Colonic mucosa (tissue), 4 donors: ENCODE data around the gene GSTT2B. TPM values are rescaled to one million over a fixed set of nuclear protein-coding genes. Genes with fewer than 3 reads are reported as not detected.
"Not testable (repeated sequence)": the region's sequence is repeated elsewhere in the genome, so short reads cannot be mapped to it uniquely, and the experiment has no call there.

Experiments
- DNase-seq: peaks from one replicate; pipeline ENCODE4 v3.0.0-alpha.2; 2020
- H3K27ac ChIP-seq: fragments of 200-600 bp; one replicate; pipeline ENCODE4 v1.8.0; 2021
- H3K27me3 ChIP-seq: fragments of 200-600 bp; one replicate; pipeline ENCODE4 v1.8.0; 2021
- H3K36me3 ChIP-seq: fragments of 200-600 bp; one replicate; pipeline ENCODE4 v1.8.0; 2021
- H3K4me1 ChIP-seq: fragments of 200-600 bp; one replicate; pipeline ENCODE4 v1.8.0; 2021; ENCODE audit warnings: mild to moderate bottlenecking
- H3K4me3 ChIP-seq: fragments of 200-600 bp; one replicate; pipeline ENCODE4 v1.8.0; 2021
- H3K9ac ChIP-seq, 2 donors: one replicate each; pipeline ENCODE4 v1.7.0; 2013; ENCODE audit warnings: control low read depth in 2 of 2, low read depth in 2 of 2, low read length in 2 of 2
- H3K9me3 ChIP-seq: fragments of 200-600 bp; one replicate; pipeline ENCODE4 v1.8.0; 2021
- intact Hi-C: fragments of 100-400 bp; cut with DNase I; formaldehyde crosslinking; loops from one replicate; pipeline ENCODE4 v1.14.1; 2022
- total RNA-seq, 2 donors: library from RNA; stranded (reverse); fragmentation: NEBNext Ultra II Directional in 1 of 2; extraction: Animal tissue kit (Norgen Biotek cat#: 25700) in 1 of 2; gene quantifications; one replicate each; pipeline ENCODE4 v1.2.1, GENCODE V29; 2021
- TF ChIP-seq, protein P1 (sequence below): fragments of 200-600 bp; IDR thresholded peaks from one replicate; pipeline ENCODE4 v1.8.0; 2022; ENCODE audit warnings: antibody characterized with exemption, mild to moderate bottlenecking
- donor health status: healthy.
- donor health status: DM: no; HTN: no; CAD: no.
- donor health status: DM: no; HTN: no; CAD: no.

GSTT2B gene
- total RNA-seq, 2 donors from 2014 or later: 2.7 to 3.4 TPM

DNA sequence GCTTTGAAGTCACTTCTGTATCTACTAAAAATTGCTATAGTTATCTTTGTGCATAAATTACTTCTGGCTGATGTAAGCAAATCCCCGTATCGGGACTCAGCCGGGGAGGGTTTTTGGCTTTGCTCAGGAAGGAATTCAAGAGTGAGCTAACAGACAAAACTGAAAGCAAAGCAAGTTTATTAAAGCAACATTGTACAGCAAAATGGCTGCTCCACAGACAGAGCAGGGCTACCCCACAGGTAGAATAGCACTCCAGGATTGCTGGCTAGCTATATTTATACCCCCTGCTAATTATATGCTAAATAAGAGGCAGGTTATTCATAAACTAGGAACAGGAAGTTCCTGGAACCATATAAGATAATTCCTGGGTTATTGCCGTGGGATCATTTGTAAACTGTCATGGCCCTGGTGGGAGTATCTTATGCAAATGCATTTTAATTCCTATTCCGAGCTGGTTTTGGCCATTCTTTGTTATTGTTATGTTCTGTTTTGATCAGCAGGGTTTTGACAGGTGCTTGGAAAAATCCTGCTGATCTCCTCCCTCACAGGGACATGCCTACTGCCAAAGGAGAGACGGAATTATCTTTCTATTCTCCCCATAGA is 51.6 kb downstream of the GSTT2B start:
- intact Hi-C loops: no loop called here
- H3K9ac ChIP-seq: peak overlapping the region in 1 of 2 donors; percentile 15
- TF ChIP-seq, protein P1, sequence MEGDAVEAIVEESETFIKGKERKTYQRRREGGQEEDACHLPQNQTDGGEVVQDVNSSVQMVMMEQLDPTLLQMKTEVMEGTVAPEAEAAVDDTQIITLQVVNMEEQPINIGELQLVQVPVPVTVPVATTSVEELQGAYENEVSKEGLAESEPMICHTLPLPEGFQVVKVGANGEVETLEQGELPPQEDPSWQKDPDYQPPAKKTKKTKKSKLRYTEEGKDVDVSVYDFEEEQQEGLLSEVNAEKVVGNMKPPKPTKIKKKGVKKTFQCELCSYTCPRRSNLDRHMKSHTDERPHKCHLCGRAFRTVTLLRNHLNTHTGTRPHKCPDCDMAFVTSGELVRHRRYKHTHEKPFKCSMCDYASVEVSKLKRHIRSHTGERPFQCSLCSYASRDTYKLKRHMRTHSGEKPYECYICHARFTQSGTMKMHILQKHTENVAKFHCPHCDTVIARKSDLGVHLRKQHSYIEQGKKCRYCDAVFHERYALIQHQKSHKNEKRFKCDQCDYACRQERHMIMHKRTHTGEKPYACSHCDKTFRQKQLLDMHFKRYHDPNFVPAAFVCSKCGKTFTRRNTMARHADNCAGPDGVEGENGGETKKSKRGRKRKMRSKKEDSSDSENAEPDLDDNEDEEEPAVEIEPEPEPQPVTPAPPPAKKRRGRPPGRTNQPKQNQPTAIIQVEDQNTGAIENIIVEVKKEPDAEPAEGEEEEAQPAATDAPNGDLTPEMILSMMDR: no peak
- DNase-seq: no peak
- no peak overlapping the region for H3K4me3 ChIP-seq
- H3K27me3 ChIP-seq: no peaks in the 10 kb centered on the region
- H3K4me1 ChIP-seq: no peaks in the 10 kb centered on the region
- H3K27ac ChIP-seq: no peak overlapping the region
- H3K9me3 ChIP-seq: no peaks in the 10 kb centered on the region
- H3K36me3 ChIP-seq: no peaks in the 10 kb centered on the region

DNA sequence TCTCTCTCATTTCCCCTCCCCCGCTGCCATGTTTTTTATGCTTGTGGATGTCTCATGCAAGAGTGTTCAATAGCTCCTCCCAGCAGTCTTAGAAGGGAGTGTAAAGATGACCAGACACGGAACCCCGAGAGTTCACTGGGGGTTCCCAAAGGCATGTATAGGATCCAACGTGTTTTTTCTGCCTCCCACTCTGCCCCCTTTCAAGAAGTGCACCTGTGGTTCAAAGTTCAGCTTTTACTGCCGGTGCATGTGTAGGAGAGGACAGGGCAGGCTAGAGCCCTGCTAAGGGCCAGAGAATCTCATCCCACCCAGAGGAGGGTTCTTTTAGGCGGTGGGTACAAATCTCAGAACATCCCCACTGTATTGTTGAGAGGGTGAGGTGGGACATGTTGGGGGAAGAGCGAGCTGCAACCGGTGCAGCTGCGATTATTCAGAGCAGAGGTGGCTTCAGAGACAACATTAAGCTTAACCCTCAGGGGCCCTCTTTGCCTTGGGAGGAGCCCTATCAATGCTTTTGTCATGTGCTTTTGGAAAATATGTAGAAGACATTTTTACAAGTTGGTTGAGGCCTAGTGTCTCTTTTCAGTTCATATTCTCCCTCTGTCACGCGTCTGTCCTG is 52.3 kb downstream of the GSTT2B start:
- intact Hi-C loops: no loop called here
- DNase-seq: peak; percentile 41
- Histone ChIP-seq H3K36me3 (no peaks in the 10 kb centered on the region), H3K9ac (peak overlapping the region in 1 of 2 donors; percentile 15), H3K27me3 (no peaks in the 10 kb centered on the region), H3K9me3 (no peaks in the 10 kb centered on the region), H3K27ac (no peak overlapping the region), H3K4me1 (no peaks in the 10 kb centered on the region), H3K4me3 (no peak overlapping the region)
- TF ChIP-seq, protein P1: no peak

DNA sequence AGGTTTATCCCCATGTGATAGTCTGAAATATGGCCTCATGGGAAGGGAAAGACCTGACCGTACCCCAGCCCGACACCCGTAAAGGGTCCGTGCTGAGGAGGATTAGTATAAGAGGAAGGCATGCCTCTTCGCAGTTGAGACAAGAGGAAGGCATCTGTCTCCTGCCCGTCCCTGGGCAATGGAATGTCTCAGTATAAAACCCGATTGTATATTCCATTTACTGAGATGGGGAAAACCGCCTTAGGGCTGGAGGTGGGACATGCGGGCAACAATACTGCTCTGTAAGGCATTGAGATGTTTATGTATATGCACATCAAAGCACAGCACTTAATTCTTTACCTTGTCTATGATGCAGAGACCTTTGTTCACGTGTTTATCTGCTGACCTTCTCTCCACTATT is 53.6 kb downstream of the GSTT2B start:
- H3K9ac ChIP-seq, H3K9me3 ChIP-seq, H3K36me3 ChIP-seq, H3K27ac ChIP-seq, H3K4me3 ChIP-seq, intact Hi-C loops, DNase-seq, H3K4me1 ChIP-seq, H3K27me3 ChIP-seq: not testable (repeated sequence)

Other genes with a start within 250 kb of the GSTT2B start
- 1 to 10 TPM; 2.8 to 3.5 TPM for gene ZNF70, start 210.1 kb downstream of the GSTT2B start, total RNA-seq
- 1 to 10 TPM; 1.2 to 1.9 TPM for gene VPREB3, start 206.8 kb downstream of the GSTT2B start, total RNA-seq
- not detected for gene C22orf15, start 198.2 kb downstream of the GSTT2B start, total RNA-seq
- gene CHCHD10, start 193.2 kb downstream of the GSTT2B start, total RNA-seq: 100 to 1,000 TPM; 420 to 719 TPM
- gene MMP11, start 188.3 kb downstream of the GSTT2B start, total RNA-seq: 1 to 10 TPM; 2.3 to 4.5 TPM
- gene SMARCB1, start 174.2 kb downstream of the GSTT2B start, total RNA-seq: 10 to 100 TPM; 77.8 to 96.0 TPM
- gene DERL3, start 122.2 kb downstream of the GSTT2B start, total RNA-seq: 10 to 100 TPM in 1 of 2 donors, 1 to 10 TPM in 1; 9.1 to 20.2 TPM
- 1 to 10 TPM; 8.3 to 9.6 TPM for gene SLC2A11, start 103.3 kb downstream of the GSTT2B start, total RNA-seq
- 100 to 1,000 TPM; 621 to 869 TPM for gene MIF, start 66.8 kb downstream of the GSTT2B start, total RNA-seq
- gene DDTL, start 5.7 kb upstream of the GSTT2B start, total RNA-seq: 1 to 10 TPM; 3.0 to 4.7 TPM
- 100 to 1,000 TPM; 291 to 328 TPM for gene DDT, start 13.2 kb upstream of the GSTT2B start, total RNA-seq
- not detected for gene GSTT2, start 18.9 kb upstream of the GSTT2B start, total RNA-seq
- gene GSTT4, start 44.3 kb upstream of the GSTT2B start, total RNA-seq: not detected
- 10 to 100 TPM; 46.3 to 85.2 TPM for gene CABIN1, start 50.1 kb upstream of the GSTT2B start, total RNA-seq
- gene SUSD2, start 220.3 kb upstream of the GSTT2B start, total RNA-seq: 1 to 10 TPM; 1.2 to 2.4 TPM